ENCODE results near the gene CLPSL1. TPM values are rescaled to one million over a fixed set of nuclear protein-coding genes. Genes with fewer than 3 reads are reported as not detected.
"Not testable (repeated sequence)": the region's sequence is repeated elsewhere in the genome, so short reads cannot be mapped to it uniquely, and the experiment has no call there.

CLPSL1 gene
- total and polyA plus RNA-seq, 2 donors (not counting 3 experiments of a cell fraction or from before 2014, with no cell fraction given), result not detected

- peaks cover 20% of the 10 kb centered on the region for H3K4me1 ChIP-seq (ENCODE audit: control insufficient read depth, extremely low read depth, insufficient read depth, low read length)
- dilution Hi-C loops (cut with MboI; ENCODE audit: extremely low pct_ligation_motif_present, low sequenced_read_pairs), result no loop called here
- H4K20me1 ChIP-seq (replicated peaks; ENCODE audit: control insufficient read depth, extremely low read depth, insufficient read depth, low read length), result no peaks in the 10 kb centered on the region
- H3K27me3 ChIP-seq (ENCODE audit: control insufficient read depth in 2 of 2, insufficient read depth in 2 of 2, low read length in 2 of 2), result no peaks in the 10 kb centered on the region
- H3K36me3 ChIP-seq (ENCODE audit: control insufficient read depth in 2 of 2, extremely low read depth in 1 of 2, insufficient read depth in 2 of 2, low read length in 2 of 2), result no peaks in the 10 kb centered on the region
- no peaks in the 10 kb centered on the region for H3K9me3 ChIP-seq (replicated peaks; ENCODE audit: control insufficient read depth, insufficient read depth, low read length)
- no peak overlapping the region for H3K9ac ChIP-seq (replicated peaks; ENCODE audit: extremely low read depth, insufficient read depth, low read length)
- H3K4me3 ChIP-seq (replicated peaks in 1 of 3; ENCODE audit: insufficient read depth in 1 of 3, low read depth in 1 of 3, low read length in 3 of 3), result no peak overlapping the region
- TF ChIP-seq POLR2AphosphoS5 (IDR thresholded peaks at IDR 0.05; ENCODE audit: insufficient read depth, low read depth, low read length) (no peak), CTCF (IDR thresholded peaks at IDR 0.05; ENCODE audit: extremely low read depth in 1 of 2, insufficient read depth in 1 of 2, low read depth in 1 of 2, low read length in 2 of 2) (no peak), EZH2 (IDR thresholded peaks at IDR 0.05; ENCODE audit: borderline replicate concordance, low read depth, low read length, severe bottlenecking) (no peak)
- no peaks in the 10 kb centered on the region for H3K79me2 ChIP-seq (ENCODE audit: control insufficient read depth, insufficient read depth, low read length)
- ChIA-PET POLR2A (no interaction called here), CTCF (interaction anchor here (0.9 to 7.9 kb wide), 7 partner anchors 14 to 211 kb away, joined by 3 to 252 read pairs (median 6); no protein-coding TSS in a partner anchor)
- H3K27ac ChIP-seq (ENCODE audit: insufficient read depth, low read depth, low read length), result no peak overlapping the region
- intact Hi-C loops (cut with micrococcal nuclease), result loop anchor here (2.0 to 10.0 kb wide), 2 partner anchors 137 to 439 kb away; partner anchors contain the start of gene DEF6
- H2AFZ ChIP-seq (ENCODE audit: low read depth, low read length), result no peak overlapping the region
- H3K9me1 ChIP-seq (replicated peaks; ENCODE audit: control insufficient read depth, extremely low read depth, insufficient read depth, low read length), result no peaks in the 10 kb centered on the region
- FAIRE-seq (no peak), DNase-seq (ENCODE audit: low read depth, low spot score) (no peak)
- no TSS peak for BruUV-seq (replicated peaks)
- H3K4me2 ChIP-seq (ENCODE audit: insufficient read depth, low read length), result no peak overlapping the region
These were observed 47.2 kb upstream of the CLPSL1 start for GRCh38 chr6:35733633-35734032.

- H2AFZ ChIP-seq (ENCODE audit: low read depth, low read length); POLR2A ChIA-PET; H4K20me1 ChIP-seq (replicated peaks; ENCODE audit: control insufficient read depth, extremely low read depth, insufficient read depth, low read length); DNase-seq (ENCODE audit: low read depth, low spot score); dilution Hi-C loops (cut with MboI; ENCODE audit: extremely low pct_ligation_motif_present, low sequenced_read_pairs); FAIRE-seq; BruUV-seq (replicated peaks); H3K9me3 ChIP-seq (replicated peaks; ENCODE audit: control insufficient read depth, insufficient read depth, low read length); H3K4me2 ChIP-seq (ENCODE audit: insufficient read depth, low read length); H3K36me3 ChIP-seq (ENCODE audit: control insufficient read depth in 2 of 2, extremely low read depth in 1 of 2, insufficient read depth in 2 of 2, low read length in 2 of 2); H3K27me3 ChIP-seq (ENCODE audit: control insufficient read depth in 2 of 2, insufficient read depth in 2 of 2, low read length in 2 of 2); H3K9ac ChIP-seq (replicated peaks; ENCODE audit: extremely low read depth, insufficient read depth, low read length); H3K4me3 ChIP-seq (replicated peaks in 1 of 3; ENCODE audit: insufficient read depth in 1 of 3, low read depth in 1 of 3, low read length in 3 of 3); H3K9me1 ChIP-seq (replicated peaks; ENCODE audit: control insufficient read depth, extremely low read depth, insufficient read depth, low read length); H3K27ac ChIP-seq (ENCODE audit: insufficient read depth, low read depth, low read length); H3K79me2 ChIP-seq (ENCODE audit: control insufficient read depth, insufficient read depth, low read length): not testable (repeated sequence)
- CTCF ChIA-PET, result interaction anchor here (1.0 to 7.9 kb wide), 4 partner anchors 110 to 212 kb away, joined by 4 to 252 read pairs (median 8); no protein-coding TSS in a partner anchor
- intact Hi-C loops (cut with micrococcal nuclease), result loop anchor here (10.0 kb wide), 1 partner anchor 440 kb away; the partner anchor contains the start of gene DEF6
- H3K4me1 ChIP-seq (ENCODE audit: control insufficient read depth, extremely low read depth, insufficient read depth, low read length), result peaks cover 18% of the 10 kb centered on the region
These were observed 46.5 kb upstream of the CLPSL1 start for GRCh38 chr6:35734319-35734718.
